Stimulated activated CD4-positive, alpha-beta T cell treated with anti-CD3 and anti-CD28 coated beads, TNF-alpha, amount 100 ng/mL, for 1 hour (primary cell): ENCODE data around the gene TMEM101.
"Not testable (repeated sequence)": the region's sequence is repeated elsewhere in the genome, so short reads cannot be mapped to it uniquely, and the experiment has no call there.

Experiments
- DNase-seq, 3 donors: peaks; one replicate each; pipeline ENCODE4 v3.0.0-alpha.2; 2020; ENCODE audit warnings: low read depth in 3 of 3, low spot score in 1 of 3

TMEM101 gene

DNA sequence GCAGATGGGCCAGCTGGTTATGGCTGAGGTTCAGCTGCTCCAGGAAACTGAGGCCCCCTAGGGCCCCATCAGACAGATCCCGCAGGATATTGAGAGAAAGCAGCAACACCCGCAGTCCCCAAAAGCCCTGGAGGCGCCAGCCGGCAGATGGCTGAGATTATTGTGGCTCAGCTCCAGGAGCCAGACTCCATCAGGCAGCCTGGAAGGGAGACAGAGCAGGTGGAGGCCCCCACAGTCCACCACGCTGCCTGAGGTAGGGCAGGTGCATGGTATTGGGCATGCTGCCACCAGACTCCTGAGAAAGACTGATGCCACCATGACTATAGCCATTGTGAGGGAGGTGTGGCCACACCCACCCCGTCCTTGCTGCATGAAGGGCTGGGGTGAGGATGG, 9.5 kb upstream of the TMEM101 start:
- DNase-seq: no peak

DNA sequence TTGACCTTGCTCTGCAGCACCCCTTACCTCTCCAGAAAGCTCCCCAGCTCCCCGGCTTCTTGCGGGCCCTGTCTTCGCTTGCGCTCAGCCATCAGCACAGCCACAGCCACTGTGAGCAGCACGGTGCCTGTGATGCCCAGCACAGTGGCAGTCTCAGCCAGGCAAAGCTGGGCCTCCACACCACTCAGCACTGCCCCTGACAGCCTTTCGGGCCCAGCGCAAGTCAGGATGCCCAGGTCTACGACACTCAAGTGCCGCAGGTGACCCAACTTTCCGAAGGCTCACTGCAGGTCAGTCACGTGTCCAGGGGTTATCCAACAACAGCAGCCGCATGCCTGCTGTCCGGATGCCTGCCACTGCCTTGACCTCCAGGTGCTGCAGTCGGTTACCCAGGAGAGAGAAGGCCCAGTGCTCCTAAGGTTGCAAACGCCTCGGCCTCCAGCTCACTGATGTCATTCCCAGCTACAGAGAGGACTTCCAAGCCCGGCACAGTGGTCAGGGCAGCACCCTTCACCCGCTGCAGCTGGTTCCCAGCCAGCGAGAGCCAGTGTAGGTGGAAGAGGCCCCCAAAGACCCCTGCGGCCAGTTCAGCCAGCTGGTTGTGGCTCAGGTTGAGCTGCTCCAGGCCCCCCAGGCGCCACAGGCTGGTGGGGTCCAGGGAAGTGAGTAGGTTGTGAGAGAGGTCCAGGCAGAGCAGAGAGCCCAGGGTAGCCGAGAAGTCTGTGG, 8.9 kb upstream of the TMEM101 start:
- no peak for DNase-seq

DNA sequence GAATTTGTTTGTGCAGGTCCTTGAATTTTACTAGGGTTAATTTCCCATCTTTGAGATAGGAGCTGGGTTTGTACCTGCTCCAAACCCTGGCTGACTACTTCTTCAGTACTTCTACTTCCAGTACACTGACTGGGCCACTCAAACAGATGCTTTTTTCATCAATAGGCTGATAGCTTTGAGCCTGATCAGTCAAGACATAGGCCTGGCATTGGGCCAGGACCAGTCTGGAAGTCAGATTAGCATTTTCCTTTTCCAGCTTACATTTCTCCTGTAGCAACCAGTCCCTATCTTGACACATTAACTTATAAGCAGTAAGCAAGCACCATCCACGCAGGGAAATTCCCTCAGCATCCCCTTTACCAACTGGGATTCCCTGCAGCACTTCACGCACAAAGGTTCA, 7.5 kb upstream of the TMEM101 start:
- no peak for DNase-seq

DNA sequence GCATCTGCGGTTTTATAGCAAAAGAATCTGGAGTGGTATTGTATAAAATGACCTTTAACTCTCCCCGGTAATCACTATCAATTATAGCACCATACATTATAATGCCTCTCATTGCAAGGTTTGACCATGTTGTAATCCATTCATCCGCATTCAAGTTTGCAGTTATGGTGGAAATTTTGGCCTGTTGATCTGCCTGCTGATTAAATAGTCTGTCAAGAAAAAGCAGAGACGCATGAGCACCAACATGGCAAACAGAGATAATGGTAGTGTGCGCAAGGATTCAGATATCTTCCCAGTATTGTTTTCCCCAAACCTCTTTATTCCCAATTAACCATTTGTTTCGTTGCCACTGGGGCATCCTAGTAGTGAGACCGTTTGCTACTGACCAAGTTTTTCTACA, 6.5 kb upstream of the TMEM101 start:
- not testable (repeated sequence) for DNase-seq

DNA sequence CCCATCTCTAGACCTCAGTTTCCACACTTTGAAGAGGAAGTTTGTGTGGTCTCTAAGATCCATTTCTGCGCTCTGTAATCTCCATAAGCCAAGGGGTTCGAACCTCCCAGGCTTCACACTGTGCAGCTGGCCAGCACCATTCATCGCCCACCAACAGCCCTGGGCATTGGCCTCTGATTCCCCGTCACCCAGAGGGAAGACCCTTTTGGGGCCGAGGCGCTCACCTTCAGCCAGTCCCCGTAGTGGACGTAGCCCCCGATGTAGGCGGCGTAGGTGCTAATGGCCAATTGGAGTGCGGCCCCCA, 678 bp downstream of the TMEM101 start:
- no peak for DNase-seq

DNA sequence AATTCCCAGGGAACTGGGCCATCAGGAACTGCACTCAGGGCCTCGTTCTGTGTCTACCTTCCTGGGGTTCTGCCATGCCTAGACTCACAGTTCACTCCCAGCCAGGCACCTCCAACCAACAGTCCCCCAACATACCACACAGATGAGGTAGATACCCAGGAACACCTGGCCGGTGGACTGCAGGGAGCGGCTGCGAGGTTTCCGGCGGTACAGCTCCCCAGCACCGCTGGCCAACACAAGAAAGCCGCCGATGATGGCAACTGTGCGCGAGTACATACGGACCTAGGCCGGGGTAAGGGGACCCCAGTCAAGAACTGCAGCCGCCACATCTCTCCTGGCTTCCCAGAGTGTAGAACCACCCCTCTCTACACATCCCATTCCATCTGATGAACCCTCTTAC, 1.9 kb downstream of the TMEM101 start:
- DNase-seq: no peak

DNA sequence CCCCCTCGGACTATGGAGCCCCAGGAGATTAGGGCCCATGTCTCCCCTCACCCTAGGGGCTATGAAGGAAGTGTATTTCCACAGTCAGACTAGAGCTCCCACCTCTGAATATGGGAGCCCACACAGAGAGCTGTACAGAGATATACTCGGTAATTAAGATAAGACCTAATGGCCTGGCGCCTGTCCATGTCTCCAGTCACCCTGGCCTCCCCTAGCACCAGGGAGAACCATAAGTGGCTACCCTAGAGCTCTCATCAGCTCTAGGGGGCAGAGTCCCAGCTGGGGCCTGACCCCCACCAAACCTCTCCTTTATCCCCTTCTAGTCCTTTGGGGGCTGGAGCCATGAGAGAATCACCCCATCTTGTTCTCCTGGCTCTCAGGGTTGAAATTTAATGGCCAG, 2.4 kb downstream of the TMEM101 start:
- no peak for DNase-seq

DNA sequence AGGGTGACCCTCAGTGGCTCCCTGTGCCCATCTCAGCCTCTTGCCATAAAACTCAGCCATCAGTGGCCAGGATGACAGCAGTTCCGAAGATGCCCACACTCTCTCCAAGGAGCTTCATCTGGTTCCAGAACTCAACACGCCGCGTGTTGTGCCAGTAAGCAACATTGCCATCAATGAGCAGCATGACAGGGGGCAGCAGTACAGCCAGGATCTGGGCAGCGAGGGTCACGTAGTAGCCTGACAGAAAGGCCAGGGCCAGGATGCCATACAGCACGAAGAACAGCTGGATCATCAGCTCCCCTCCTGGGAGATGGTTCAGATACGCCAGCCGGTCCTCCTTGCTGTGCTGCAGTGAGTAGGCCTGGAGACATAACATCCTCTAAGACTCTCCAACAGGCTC, 2.9 kb downstream of the TMEM101 start:
- no peak for DNase-seq

DNA sequence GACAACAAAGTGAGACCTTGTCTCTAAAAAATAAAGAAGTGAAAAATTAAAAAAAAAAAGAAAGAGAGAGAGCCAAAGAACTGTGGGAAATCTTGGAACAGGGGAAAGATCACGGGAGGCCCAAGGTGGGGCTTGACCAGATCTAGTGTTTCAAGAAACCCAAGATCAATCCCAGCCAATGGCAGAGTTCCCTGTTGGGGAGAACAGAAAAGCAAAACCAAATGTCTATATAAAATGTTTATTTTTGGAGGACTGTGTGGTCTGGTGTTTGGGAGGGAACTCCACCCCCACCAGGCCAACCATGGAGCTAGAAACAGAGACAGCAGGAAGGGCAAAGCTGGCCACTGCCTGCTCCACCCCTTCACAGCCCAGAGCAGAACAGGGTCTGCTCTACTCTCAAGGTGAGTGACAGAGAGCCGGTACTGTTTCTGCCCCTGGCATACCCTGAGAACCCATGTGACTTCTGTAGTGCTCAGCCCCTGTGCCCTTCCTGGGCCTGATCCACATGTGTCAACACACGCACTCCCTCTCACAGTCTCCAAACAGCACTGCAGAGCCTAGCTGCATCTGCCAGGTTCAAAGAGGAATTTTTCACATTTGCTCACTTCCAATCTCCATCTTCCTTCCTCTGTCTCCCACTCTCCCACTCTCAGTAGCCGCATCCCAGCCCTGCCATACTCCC, 3.7 kb downstream of the TMEM101 start:
- no peak for DNase-seq

DNA sequence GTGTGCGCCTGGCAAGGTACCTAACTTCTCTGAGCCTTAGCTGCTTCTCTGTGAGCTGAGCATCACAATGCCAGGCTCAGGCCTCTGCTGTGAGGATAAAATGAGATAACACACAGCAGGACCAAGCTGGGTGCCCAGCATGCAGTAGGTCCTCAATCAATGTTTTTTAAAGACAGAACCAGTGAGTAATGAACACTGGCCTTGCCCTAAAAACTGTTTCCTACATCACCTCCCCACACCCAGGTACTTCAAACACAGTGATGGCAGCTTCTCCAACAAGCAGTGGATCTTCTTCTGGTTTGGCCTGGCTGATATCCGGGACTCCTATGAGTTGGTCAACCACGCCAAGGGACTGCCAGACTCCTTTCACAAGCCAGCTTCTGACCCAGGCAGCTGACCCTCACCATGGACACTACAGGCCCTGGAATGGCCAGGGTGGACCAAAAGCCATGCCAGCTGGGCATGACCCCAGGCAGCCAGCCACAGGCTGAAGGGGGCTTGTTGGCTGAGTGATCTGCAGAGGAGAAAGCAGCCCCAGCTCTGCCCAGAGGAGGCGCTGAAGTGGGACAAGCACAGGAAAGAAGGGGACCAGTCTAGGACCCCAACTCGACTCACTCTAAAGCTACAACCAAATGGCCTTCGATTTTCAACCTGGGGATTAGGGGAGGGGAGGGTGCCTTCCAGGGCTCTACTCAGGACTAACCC, 6.4 kb downstream of the TMEM101 start:
- no peak for DNase-seq

DNA sequence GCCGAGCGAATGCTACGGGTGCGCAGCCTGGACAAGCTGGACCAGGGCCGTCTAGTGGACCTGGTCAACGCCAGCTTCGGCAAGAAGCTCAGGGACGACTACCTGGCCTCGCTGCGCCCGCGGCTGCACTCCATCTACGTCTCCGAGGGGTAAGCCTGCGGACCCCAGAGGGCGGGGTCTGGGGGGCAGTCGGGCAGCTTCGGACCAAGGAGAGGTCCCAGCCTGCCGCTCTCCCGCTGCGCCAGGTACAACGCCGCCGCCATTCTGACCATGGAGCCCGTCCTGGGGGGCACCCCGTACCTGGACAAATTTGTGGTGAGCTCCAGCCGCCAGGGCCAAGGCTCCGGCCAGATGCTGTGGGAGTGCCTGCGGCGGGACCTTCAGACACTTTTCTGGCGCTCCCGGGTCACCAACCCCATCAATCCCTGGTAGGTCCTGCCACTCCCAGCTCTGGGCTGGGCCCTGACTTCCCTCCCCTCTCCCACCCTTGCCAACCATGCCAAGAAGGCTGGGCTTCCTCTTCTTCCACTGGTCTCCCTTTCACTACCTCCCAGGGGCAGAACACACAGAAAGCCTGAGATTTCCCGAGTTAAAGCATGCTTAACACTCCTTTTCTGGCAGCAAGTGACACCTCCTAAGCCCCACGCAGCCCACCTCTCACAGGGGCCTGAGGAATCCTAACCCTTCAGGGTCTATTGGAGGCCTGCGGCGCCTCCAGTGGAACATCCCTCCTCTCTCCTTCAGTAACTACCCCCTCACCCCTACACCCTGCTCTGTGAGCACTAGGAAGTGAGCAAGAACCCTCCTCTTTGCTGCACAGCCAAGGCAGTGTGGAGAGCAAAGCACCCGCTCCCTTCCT, 7.2 kb downstream of the TMEM101 start:
- no peak for DNase-seq

DNA sequence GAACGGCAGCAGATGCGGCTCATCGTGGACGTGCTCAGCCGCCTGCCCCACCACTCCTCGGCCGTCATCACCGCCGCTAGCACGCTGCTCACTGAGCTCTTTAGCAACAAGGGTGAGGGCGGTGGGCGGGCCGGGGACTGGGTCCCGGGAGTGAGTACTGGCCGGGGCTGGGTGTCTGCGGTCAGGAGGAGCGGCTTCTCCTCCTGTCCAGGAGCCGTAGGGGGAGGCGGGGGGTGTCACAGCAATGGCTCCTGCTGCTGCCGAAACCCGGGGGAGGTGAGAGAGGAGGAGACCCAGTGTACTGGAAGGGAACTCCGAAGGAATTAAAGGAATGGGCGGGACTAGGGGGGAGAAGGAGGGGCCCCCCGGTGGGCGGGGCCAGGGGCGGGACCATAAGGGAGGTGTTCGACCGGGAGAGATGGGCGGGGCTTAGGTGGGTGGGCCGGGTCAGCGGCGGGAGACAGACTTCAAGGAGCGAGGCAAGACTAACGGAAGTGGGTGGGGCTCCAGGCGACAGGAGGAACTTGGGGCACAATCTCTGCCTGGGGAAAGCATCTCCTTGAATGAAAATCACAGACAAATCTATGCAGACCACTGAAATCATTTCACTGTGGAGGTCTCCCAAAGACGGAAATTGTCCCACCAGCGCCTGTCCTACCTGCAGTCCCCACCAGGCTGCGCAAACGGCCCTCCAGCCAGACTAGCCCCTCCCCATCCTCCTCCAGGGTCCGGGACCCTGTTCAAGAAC, 8.0 kb downstream of the TMEM101 start:
- peak; percentile 94 to 98 (median 97) for DNase-seq

DNA sequence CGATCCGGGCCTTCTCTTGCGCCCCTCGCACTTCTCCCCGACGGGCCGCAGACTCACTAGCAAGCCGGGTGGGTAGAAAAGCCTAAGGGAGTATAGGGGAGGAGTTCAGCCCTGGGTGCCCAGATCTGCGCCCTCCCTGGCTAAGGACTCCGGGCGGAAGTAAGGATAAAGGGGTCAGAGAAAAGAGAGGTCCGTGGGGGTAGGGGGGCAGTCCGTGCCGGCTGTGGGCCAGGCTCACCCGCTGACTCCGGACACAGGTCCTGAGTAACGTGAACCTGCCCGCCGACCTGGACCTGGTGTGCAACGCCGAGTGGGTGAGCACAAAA, 8.5 kb downstream of the TMEM101 start:
- DNase-seq: no peak

DNA sequence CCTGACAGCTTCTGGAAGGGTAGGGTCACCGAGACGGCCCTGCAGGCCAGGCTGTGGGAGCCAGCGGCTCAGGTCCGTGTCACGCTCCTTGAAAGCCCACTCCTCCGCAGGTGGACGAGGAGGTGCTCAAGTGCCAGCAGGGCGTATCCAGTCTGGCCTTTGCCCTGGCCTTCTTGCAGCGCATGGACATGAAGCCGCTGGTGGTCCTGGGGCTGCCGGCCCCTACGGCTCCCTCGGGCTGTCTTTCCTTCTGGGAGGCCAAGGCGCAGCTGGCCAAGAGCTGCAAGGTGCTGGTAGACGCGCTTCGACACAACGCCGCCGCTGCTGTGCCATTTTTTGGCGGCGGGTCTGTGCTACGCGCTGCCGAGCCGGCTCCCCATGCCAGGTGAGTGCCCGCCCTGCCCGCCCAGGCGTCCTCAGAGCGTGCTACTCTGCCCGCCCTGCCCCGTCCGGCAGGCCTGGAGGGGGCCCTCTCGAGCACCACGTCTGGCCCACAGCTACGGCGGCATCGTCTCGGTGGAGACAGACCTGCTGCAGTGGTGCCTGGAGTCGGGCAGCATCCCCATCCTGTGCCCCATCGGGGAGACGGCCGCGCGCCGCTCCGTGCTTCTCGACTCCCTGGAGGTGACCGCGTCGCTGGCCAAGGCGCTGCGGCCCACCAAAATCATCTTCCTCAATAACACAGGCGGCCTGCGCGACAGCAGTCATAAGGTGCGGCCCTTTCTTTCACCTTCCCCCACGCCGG, 9.1 kb downstream of the TMEM101 start:
- no peak for DNase-seq

DNA sequence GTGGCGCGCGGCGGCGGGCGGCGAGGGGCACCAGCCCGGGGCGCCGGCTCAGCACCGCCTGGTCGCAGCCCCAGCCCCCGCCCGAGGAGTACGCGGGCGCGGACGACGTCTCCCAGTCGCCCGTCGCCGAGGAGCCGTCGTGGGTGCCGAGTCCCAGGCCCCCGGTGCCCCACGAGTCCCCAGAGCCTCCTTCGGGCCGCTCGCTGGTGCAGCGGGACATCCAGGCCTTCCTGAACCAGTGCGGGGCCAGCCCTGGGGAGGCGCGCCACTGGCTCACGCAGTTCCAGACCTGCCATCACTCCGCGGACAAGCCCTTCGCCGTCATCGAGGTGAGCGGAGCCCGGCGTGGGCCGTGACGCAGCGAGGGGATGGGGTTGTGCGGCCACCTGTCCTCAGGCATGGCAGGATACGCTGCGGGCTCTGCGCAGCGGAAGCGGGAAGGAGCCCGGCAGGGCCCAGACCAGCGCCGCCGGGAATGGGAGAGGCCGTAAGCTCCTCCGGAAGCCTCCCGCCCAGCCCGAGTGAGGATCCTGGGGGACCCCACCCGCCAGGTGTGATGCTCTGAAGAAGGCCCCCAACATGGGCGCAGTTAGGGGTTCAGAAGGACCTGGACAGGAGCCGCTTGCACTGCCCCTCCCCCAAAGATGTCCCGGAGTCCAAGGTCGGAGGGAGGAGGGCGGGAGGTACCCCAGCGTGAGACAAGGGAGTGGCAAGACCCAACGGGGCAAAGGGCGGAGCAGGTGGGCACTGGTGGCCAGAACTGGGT, 9.8 kb downstream of the TMEM101 start:
- no peak for DNase-seq

DNA sequence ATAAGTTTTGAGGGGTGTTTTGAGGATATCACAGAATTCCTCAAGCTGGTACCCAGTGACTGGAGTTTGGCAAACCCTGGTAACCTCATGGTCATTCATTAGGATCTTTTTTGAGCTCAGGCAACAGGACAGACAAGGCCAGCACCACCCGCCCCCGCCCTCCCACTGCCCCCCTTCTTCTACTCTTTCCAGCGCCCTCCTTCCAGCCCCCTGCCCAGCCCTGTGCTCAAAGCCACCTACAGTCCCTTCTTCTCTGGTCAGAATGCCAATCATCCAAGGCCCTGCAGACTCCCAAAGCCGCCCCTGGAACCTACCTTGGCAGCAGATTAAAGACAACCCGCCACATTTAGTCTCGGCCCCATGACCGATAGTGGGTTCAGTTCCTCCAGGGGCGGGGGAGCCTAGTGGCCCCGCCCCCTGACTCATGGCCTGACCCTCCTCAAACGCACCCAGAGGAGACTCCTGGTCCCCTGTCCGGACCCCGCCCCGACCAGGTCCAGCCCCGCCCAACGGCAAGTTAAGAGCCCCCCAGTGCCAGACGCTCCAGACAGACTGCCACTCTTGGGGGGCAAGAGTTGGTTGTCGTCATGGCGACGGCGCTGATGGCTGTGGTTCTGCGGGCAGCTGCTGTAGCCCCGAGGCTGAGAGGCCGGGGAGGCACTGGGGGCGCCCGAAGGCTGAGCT, 10.5 kb downstream of the TMEM101 start, which contains the start of gene NAGS:
Gene NAGS (plus strand): TSS at position 546 of the 684 bp plus-strand sequence. CDS start 42 bp downstream, at position 588.
- DNase-seq: no peak

DNA sequence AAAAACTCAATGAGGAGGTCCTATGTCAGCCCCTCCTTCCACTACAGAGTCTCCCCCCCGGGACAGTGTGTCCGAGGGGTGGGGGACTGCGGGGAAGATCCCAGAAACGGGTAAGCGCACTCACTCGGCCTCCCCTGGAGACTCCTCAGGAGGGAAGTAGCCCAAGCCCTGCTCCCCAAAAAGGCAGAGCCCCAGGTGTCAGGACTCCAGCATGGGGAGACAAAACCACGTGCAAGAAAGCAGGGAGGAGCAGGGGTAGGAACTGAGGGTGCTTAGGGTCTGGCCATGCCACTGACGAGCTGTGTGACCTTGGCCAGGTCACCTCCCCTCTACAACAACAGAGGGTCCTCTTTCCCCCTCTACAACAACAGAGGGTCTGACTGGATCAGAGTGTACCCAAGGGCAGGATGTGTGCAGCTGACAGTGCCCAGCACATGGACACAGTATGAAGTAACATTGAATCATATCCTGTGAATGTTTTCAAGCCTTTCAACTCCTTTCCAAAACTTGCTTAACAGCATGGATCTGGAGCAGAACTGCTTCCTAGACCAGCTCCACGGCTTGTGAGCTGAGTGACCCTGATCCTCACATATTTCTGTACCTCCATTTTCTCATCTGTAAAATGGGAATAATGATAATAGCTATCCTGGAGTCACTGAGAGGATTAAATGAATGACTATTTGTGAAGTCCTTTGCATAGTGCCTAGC, 12.5 kb downstream of the TMEM101 start:
- no peak for DNase-seq

DNA sequence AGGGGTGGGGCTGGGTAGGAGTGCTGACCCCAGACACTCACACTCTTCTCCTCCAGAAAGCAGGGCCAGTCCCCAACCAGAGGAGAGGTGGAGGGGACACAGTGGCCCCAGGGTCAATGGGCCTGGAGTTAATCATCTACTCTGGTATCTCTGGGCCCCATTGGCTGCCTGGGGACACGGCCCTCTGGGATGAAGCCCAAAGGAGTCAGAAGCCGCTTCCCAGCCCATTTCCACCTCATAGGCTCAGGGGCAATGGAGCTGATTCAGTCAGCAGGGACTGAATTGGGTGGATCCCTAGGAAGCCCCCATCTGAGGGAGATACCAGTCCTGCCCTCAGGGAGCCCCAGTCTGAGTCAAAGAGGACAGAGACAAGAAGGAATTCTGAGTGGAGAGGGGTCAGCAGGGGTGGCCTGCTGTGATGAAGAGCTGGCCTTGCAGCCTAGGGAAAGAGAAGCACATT, 13.3 kb downstream of the TMEM101 start:
- no peak for DNase-seq
